Prostate gland (tissue), 2 donors: ENCODE data around the gene DDX31.

Experiments
- CTCF ChIP-seq, 4 experiments: fragments of 200-600 bp in 2 of 4; fragments of 450-650 bp in 2 of 4; sonication (generic) in 2 of 4; IDR thresholded peaks; 1 replicate in 3 of 4; 2 replicates in 1 of 4; pipeline ENCODE4 v1.5.1; 2016 to 2019; ENCODE audit warnings: antibody characterized with exemption in 4 of 4, mild to moderate bottlenecking in 2 of 4, moderate library complexity in 2 of 4
- POLR2A ChIP-seq: fragments of 450-650 bp; IDR thresholded peaks from one replicate; pipeline ENCODE4 v1.6.1; 2016; ENCODE audit warnings: antibody characterized with exemption, mild to moderate bottlenecking
- POLR2AphosphoS5 ChIP-seq: sonication (generic); formaldehyde crosslinking; IDR thresholded peaks from one replicate; pipeline ENCODE4 v1.6.1; 2017; ENCODE audit warnings: antibody characterized with exemption

GRCh38 chr9:132556235-132556634 lies 113.5 kb downstream of the DDX31 start:
- TF ChIP-seq POLR2AphosphoS5 (no peak), CTCF (IDR thresholded peaks at IDR 0.05) (no peak), POLR2A (no peak)
